Kidney capillary endothelial cell (primary cell): ENCODE results near the gene SMURF1.

ENCODE experiments used
- DNase-seq: peaks from one replicate; pipeline ENCODE4 v3.0.0-alpha.2; 2018; ENCODE audit warnings: low spot score

Gene SMURF1

DNA sequence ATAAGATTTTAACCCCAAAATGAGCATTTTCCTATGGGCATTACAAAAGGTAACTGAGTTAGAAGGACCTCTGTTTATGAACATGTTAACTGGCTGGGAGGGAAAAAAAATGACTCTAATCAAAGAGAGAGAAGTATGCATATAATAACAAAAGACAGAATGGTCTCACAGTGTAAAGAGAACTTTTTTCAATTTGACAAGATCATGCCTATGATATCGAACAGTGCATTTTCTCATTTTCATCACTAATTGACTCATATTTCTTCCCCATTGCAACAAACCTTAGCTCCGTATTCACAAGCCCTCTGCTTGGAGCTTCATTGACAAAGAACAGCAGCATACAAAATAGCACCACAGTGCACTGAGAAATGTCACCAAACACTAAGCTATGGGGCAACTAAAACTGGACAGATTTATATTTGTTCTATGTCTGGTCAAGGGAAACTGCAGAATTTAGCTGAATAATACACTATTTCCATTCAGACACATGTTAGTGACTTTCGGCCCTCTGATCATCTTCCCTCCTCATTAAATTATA is 45.6 kb downstream of the SMURF1 start:
- no peak for DNase-seq

DNA sequence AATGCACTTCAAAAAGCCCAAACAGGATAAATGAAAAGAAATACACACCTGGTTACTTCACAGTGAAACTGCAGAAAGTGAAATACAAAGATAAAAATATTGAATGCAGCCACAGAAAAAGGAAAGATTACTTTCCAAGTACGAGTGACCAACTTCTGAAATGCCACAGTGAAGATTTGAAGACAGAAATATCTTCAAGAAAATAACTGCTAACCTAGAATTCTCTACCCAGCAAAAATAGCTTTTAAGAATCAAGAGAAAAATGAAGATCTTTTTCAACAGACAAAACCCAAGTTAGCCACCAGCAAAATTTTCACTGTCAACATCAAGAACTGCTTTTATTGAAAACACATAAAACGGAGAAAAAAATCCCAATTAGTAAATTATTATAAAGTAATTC is 46.2 kb downstream of the SMURF1 start:
- DNase-seq: no peak

DNA sequence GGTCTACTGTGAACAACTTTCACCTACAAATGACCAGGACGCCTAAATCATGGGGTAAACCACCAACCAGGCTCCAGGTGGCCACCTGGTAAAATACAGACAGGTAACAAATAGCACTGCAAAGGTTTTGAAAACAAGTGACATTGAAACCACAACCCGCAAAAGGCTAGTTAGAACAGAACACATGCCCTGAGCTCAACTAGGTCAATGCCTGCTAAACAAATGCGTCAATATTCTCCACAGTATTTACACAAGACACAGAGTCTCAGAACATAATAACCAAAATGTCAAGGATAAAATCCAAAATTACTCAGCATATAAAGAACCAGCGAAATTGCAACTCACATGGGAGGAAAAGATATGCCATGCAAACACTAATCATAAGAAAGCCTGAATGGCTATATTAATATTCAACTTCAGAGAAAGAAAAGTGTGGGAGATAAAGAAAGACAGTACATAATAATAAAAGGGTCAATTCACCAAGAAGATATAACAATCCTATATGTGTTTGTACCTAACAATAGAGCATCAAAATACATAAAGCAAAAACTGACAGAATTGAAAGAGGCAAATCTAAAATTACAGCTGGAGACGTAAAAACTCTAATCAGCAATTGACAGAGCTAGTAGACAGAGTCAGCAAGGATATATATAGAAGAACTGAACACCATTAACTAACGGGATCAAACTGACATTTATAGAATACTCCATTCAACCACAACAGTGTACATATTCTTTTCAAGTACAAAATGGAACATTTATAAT is 47.6 kb downstream of the SMURF1 start:
- no peak for DNase-seq

DNA sequence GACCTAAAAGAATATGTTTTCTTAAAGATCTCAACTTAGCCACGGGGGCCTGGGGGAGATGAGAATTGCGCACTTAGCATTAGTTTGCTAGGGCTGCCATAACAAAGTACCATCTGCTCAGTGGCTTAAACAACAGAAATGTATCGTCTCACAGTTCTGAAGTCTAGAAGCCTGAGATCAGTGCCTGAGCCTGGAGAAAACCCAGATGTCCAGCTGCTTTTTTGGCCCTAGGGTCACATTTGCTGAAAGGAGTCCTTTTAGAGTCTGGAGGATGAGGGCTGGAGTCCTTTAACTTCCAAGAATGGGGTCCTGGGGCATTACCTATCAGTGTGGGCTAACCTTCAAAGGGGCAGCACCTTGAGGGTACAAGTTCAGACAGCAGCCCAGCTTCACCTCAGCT is 48.2 kb downstream of the SMURF1 start:
- DNase-seq: no peak

DNA sequence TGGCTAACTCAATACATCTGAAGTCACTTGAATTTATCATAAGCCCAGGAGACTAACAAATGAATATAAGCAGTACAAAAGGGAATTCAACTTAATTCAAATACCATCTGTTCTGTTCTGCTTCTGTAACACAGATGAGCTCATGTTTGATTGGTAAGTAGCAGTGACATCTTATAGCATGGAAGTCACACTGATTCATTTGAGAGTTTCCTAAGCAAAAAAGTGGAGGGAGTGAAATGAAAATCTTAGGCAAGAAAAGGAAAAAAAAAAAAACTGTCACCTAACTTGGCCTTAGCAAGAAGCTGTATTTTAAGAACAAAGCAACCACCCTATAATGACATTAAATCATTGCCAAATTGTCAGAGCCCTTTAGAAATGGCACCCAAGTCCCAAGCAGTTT is 49.5 kb downstream of the SMURF1 start:
- DNase-seq: no peak

DNA sequence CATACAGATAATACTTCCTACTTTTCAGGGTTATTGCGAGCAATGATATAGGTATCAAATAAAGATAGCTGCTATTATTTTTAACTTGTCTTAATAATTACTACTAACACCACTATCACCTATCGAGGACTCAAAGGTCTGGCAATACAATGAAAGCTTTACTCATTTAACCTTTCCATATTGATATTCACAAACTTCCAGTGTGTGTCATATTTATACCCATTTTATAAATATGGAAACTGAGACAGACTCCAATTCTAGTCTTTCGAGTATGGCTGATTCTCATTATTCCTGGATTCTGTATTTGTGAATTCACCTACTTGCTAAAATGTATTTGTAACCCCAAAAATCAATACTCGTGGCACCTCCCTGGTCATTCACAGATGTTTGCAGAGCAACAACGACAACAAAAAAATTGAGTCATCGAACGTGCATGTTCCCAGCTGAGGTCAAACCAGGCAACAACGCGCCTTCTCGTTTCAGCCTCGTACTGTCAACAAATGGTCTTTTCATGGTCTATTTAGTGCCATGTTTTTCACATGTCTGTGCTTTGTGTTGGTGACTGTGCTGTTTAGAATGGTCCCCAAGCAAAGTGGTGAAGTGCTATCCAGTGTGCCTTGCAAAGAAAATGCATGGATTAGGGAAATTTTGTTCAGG is 51.7 kb downstream of the SMURF1 start:
- no peak for DNase-seq

DNA sequence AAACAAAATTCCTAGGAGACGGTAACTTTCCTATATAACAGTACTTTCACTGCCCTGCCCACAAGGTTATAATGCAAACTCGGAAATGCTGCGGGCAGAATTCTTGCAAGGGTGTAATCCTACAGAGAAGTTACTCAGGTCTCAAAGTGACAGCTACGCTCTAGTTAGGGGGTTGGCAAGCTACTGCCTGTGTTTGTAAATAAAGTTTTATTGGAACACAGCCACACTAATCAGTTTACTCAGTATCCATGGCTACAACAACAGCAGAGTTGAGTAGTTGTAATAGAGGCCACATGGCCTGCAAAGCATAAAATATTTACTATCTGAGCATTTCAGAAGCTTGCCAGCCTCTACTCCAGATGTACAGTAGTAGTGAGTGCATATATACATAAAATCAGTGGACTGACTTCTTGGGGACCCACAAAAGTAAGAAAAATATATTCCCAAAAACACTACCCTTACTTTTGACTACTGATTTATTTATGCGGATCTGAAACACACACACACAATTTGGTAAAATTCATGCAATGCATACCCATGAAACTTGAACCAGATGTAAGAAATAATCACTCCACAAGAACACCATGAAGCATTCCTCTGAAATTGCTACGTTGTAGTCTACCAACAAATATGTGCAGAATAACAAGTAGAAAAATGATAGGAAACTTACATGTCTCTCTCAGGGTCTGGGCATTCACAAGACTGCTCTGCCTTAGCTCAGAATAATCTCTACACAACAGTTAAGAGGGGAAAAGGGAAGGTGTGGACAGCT is 53.0 kb downstream of the SMURF1 start:
- DNase-seq: no peak

DNA sequence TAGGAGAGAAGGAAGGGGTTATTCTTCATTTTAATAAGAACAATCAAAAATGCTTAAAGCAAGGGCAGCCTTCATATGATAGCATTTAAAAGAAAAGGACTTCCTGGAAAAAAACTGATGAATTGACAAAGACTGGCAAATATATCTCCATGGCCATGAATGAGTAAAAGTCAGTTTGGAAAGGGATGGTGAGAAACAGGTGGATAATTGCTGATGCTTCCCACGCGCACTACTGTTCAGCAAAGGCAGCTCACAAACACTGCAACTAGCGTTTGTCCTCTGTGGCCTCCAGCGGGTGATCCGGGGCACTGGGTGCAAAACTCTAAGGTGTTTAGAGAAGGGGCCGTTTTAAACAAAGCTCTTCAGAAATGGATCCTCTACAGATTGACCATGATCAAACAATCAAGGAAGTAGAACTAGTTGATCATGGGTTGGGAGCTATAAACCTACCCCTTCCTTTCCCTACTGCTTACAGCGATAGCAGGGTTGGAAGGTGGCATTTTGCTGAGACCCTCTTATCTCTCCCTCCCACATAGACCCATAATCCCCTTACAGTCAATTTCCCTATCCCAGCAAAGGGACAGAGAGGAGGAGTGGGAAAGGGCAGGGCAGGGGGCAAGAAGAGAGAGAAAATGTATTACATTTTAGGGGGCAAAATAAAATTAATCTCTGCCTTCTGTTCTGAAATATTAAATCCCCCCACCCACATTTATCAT is 53.8 kb downstream of the SMURF1 start:
- no peak for DNase-seq

DNA sequence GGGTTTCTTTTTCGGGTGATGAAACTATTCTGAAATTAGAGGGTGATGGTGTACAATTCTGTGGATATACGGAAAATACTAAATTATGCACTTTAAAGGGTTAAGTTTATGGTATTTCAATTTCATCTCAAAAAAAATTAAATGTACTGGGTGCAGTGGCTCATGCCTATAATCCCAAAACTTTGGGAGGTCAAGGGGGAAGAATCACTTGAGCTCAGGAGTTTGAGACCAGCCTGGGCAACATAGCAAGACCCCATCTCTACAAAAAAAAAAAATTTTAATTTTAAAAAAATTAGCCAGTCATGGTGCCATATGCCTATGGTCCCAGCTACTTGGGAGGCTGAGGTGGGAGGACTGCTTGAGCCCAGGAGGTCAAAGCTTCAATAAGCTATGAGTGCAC is 57.0 kb downstream of the SMURF1 start:
- DNase-seq: no peak

DNA sequence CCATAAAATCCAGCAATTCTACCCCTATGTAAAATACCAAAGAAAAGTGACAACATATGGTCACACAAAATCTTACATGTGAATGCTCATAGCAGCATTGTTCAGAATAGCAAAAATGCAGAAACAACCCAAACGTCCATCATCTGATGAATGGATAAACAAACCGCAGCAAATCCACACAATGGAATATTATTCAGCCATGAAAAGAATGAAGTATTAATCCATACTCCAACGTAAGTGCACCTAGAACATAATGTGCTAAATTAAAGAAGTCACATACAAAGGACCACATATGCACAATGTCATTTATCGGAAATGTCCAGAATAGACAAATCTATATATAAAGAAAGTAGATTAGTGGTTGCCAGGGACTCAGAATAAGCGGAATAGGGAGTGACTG is 57.4 kb downstream of the SMURF1 start:
- no peak for DNase-seq

DNA sequence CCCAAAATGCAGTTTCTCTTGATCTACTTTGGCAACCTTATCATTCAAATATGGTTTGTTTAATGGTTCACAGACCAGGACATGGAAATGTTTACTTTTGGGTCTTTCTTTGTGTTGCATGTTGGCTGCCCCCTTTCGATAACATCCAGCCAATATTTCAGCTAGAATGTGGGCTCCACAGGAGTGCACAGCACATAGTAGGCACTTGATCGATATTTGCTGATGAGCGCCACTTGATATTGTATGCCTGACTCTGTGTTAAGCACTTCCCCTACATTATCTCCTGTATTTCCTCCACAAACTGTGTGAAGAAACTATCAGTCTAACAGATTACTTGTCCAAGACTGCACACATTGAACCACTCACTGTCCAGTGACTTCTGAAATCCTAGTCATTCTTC is 60.2 kb downstream of the SMURF1 start:
- DNase-seq: no peak

DNA sequence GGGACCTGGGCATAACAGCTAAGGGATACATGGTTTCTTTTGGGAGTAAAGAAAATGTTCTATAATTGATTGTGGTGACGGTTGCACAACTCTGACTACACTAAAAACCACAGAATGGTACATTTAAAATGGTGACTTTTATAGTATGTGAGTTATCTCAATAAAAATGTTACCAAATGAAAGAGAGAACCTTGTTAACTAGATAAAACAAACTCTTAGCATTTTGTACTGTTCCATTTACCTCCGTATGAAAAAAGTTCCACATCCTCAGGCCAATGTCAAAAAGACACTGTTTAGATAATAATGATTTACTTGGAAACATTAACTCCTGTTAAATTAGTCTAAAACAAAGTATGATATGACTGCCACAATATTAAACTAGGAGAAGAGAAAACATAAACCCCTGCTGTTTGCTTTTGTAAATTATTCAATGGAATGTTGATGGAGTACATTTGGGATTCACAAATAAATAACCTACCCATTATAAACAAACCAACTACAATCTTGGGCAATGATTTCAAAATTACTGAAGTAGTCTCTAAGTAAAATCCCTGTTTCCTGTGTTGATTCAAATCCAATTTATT is 60.7 kb downstream of the SMURF1 start:
- DNase-seq: no peak

DNA sequence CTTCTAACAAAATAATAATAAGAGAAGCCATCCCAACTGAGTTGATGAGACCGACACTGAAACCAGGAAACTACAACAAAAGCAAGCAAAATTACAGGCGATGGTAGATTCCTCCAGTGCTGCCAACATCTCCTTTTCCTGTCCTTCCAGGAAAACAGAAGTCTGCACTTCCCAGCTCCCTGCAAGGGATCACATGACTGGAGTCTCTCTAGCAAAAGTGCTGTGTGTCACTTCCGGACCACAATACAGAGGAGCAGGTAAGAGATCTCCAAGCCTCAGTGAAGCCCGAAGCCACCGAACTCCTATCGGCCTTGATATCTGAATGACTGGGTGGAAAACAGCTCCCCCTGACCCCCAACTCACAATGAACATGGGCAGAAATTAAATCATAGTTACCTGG is 63.2 kb downstream of the SMURF1 start:
- DNase-seq: peak; percentile 63

DNA sequence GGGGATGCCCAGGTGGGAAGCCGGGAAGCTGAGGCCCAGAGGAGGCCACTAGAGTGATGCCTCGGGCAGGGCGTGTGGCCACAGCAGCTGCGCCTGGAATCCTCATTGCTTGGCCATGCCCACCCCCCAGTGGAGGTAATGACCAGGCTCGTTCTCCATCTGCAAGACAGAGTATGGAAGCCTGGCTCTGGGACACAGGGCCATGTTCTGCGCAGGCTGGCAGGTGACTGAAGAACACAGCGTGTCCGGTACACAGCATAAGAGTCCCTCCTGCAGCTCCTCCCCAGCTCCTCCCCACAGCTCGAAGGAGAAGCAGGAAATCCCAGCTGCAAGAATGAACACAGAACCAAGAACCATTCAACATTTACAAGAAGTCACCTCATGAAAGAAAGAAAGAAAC is 64.8 kb downstream of the SMURF1 start:
- no peak for DNase-seq

DNA sequence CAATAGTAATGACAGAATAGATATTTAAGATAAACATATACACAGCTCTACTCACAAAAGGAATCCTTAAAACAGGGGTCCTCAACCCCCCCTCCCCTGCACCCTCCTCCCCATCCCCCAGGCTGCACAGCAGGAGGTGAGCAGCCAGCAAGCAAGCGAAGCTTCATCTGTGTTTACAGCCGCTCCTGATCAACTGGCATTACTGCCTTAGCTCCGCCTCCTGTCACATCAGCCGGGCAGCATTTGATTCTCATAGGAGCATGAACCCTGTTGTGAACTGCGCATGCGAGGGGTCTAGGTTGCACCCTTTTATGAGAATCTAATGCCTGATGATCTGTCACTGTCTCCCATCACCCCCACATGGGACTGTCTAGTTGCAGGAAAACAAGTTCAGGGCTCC is 65.5 kb downstream of the SMURF1 start:
- DNase-seq: no peak

DNA sequence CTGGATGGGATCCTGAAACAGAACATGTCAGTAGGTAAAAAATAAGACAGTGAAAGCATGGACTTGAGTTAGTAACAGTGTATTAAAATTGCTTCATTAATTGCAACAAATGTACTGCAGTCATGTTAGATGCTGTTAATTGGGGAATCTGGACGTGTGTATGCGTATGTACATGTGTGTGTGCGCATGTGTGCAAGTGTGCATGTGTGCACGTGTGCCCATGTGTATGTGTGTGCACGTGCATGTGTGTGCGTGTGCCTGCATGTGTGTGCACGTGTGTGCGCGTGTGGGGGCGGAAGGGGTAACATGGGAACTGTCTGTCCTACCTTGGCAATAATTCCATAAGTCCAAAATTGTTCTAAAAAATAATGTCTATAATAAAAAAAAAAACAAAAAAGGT is 67.3 kb downstream of the SMURF1 start:
- peak; percentile 4 for DNase-seq

DNA sequence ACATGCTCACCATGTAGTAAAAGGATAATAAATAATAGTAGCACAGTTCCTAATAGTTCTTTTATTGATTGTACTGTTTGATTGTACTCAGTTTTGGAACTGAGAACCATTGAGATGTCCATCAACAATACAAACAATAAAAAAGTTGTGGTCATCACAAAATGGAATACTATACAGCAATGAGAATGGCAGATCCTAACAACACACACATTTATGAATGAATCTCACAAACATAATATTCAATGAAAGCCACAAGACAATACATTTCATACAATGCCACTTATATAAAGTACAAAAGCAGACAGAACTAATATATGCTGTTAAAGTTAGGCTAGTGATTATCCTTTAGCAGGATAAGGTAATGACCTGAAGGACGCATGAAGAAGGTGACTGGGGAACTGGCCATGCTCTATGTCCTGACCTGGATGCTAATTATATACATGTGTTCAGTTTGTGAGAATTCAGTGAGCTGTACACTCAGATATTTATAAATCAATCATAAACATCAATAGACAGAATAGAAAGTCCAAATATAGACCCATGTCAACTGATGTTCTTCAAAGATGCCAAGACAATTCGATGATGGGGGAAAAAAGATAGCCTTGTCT is 70.0 kb downstream of the SMURF1 start:
- no peak for DNase-seq

DNA sequence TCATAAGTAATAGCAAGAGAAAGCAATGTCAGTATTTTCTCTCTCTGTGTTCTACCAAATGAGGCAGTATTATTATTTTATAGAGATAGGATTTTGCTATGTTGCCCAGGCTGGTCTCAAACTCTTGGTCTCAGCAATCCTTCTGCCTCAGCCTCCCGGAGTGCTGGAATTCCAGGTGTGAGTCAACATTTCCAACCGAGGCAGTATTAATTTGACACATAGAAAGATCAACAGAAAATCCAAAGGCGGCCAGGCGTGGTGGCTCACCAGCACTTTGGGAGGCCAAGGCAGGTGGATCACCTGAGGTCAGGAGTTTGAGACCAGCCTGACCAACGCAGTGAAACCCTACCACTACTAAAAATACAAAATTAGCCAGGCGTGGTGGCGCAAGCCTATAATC is 71.8 kb downstream of the SMURF1 start:
- DNase-seq: no peak

DNA sequence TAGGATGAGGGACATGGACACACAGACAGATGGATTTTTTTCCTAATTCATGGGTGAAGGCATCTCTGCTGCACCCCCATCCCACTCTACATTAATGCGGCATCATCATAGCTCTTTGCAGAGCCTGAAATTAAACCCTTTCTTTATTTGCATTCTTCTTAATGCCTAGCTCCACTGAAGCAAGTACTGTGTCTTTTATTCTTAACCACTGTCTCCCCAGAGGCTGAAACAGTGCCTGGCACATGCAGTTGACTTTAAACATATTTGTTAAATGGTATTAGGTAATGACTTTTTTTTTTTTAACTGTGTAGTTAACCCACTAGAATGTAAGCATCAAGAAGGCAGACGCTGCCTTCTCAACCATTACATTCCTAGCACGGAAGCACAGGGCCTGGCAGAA is 73.5 kb downstream of the SMURF1 start:
- DNase-seq: no peak

DNA sequence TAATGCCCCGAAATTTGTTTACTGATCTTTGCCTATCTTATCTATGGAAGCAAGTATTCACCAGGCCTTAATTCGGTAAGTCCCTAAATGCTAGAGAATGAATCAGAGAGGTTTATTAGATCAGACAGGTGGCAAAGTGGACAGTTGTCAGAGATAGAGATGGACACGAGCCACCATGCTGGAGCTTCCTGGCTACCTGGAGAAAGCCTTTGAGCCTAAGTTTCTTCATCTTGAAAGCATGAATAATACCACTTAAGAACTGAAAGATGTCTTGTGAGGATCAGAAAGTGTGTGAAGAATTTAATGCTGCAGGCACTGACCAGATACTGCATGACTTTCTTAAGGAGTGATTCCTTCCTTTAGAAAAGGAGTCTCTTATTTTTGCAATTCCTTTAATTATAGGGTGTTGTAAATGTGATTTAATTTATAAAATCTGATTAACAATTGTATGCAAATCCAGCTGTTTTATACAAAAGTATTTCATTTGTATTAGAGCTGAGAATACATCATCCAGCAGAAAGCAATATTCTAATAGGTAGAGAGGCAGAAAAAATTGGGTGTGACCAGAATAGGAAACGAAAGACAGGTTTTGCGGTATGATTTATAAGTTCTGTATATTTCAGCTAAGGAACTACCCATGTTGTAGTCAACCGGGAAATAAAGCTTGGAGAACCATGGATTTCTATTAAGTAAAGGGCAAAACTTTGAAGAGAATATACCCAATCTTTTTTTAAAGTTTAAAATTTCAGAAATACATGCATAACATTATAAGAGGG is 82.7 kb downstream of the SMURF1 start:
- no peak for DNase-seq

DNA sequence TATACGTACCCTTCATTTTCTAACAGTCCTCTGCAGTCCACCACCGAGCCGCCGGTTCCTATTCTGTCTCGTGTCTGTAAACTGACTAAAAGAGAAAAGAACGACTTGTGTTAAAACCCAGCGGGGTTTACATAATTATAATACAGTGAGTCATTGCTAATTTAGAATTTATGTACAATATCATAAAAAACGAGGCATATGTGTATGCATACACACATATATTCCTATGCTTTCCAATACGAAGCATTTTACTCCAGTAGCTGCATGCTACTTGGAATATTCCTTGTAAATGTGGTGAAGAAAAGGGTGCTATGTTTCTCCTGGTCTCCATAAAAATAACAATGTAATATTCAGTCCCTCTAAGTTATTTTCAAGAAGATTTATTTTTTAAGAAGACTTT is 89.1 kb downstream of the SMURF1 start:
- no peak for DNase-seq
